NCI-H1694 treated with DMSO at 0.1 percent for 48 hours (cell line): ENCODE results near the gene RAB1A.
"Not testable (repeated sequence)": the region's sequence is repeated elsewhere in the genome, so short reads cannot be mapped to it uniquely, and the experiment has no call there.

Experiments
- DNase-seq: peaks from one replicate; lab custom pipeline; 2025; lab: John Stamatoyannopoulos, UW

Gene RAB1A

DNA sequence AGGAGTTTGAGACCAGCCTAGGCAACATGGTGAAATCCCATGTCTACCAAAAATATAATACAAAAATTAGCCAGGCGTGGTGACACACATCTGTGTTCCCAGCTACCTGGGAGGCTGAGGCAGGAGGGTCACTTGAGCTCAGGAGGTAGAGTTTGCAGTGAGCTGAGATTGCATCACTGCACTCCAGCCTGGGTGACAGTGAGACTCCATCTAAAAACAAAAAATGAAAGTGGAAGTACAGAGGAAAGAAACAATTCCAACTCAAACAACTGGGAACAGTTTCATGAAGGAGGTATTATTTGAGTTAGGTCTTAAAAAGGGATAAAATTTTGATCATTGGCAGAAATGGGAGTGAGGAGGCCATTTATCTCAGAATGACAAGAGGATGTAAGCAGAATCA, 6.3 kb upstream of the RAB1A start:
- no peak for DNase-seq

DNA sequence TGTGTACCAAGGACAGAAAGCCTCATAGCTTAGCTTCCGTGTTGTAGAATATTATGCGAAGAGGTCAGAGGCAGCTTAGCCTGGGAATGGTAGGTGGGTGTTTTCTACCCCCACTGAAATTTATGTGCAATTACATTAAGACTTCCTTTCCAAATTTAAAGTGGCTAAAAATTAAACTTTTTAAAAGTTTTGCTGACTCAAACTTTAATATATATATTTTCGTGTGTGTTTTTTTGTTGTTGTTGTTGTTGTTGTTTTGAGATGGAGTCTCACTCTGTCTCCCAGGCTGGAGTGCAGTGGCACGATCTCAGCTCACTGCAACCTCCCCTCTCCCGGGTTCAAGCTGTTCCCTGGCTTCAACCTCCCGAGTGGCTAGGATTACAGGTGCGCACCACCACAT, 4.3 kb upstream of the RAB1A start:
- DNase-seq: no peak

DNA sequence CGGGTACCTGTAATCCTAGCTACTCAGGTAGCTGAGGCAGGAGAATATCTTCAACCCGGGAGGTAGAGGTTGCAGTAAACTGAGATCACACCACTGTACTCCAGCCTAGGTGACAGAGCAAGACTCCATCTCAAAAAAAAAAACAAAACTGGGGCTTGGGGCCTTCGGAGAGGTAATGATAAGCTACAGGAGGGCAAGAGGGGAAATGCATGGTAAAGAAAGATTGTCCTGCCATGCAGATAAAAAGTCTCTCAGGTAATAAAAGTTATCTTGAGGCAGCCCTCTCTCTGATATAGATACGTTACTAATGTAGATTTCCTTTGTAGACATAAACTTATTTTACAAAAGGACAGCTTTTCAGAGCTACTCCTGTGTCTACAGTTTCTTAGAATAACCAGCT, 3.7 kb upstream of the RAB1A start:
- no peak for DNase-seq

DNA sequence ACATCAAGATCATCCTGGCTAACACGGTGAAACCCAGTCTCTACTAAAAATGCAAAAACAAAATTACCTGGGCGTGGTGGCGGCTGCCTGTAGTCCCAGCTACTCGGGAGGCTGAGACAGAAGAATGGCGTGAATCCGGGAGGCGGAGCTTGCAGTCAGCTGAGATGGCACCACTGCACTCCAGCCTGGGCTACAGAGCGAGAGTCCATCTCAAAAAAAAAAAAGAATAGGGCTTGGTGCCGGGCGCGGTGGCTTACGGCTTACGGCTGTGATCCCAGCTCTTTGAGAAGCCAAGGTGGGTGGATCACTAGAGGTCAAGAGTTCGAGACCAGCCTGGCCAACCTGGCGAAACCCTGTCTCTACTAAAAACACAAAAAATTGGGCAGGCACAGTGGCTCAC, 3.0 kb upstream of the RAB1A start:
- not testable (repeated sequence) for DNase-seq

DNA sequence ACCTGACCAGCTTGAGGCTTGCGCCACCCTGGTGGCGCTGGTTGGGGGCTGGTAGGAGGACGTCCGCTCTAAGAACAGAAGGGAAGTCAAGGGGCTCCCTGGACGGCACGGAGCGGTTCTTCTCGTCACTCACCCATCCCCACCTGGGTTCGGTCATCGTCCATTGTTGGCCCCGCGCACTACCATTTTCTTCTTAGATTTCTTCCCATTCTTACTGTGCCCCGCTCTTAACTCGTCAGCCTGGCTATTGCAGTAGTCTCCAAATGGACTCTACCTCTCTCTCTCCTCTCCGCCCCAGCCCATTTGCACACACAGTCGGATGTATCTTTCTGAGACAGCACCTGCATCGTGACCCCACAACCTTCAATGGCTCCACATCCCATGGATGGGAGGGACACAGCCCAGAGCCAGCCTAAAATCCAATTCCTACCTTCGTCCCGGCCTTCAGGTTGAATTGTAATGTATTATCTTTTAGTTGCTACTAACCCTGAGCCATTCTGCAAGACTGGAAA, 814 bp upstream of the RAB1A start:
- DNase-seq: no peak

DNA sequence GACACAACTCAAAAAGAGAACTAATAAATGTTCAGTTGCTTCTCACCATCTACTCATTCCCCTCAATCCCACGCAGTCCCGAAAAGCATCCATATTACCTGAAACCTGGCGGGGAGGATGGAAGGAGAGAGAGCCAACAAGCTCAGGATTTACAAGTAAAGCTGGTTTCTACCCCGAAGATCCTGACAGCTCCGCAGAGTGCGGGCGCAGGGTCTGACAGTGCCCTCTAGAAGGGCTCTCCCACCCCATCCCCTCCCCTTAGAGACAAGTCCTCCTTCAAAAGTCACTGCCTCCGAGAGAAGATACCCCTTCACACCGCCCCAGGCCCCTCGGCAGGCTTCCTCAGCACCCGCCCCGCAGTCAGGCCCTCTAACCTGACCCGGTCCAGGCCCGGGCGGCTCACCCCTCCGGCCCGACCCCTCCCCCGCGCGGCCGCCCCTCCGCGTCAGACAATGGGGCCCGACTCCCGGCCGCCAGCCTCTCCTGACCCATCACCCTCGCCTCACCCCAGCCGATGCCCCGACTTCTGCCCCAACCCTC, 550 bp downstream of the RAB1A start:
- DNase-seq: no peak

DNA sequence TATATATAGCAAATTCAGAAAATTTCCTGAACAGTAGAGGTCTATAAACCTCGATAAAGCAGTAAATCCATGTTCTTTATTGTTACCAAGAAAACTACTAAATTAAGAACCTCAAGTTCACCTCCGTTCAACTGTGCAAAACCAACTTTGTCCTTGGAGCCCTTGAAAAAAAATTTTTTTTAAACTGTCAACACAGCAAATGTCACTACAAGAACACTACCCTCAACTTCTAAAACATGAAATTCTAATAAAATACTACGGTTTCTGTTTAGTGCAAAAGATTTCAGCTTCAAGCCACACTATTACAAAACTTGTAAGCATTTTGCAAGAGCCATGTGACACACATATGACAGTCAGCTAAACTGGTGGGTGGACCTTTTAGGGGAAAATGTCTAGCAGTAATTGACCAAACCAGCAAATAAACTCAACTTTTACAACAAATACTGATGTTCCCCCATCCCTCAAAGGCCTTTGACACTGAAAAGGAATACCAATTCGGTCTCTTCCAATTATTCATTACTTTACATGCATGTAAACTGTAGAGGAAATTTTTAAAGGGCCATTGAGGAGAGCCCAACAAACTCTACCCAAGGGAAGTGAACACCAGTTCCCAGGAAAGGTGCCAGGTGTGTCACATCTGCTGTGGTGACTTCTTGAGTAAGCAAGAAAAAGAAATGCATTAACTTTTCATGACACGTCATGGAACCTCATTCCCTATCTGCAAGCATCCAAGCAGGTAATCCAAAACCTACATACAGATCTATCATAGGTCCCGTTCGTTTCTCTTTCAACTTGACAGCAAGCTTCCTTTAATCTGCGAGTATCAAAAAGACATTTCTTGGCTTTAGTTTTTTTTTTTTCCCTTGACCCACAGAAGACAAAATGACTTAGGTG, 1.4 kb downstream of the RAB1A start:
- DNase-seq: no peak

DNA sequence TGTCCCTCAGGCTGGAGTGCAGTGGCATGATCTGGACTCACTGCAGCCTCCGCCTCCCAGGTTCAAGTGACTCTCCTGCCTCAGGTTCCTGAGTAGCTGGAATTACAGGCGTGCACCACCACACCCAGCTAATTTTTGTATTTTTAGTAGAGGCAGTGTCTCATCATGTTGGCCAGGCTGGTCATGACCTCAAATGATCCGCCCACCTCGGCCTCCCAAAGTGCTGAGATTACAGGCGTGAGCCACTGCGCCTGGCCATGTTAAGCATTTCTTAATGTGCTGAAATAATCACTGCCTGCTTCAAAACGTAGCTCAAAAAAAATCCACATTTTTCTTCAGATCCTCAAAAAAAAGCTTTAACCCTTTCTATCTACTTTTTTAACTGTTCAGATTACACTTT, 4.4 kb downstream of the RAB1A start:
- DNase-seq: not testable (repeated sequence)

DNA sequence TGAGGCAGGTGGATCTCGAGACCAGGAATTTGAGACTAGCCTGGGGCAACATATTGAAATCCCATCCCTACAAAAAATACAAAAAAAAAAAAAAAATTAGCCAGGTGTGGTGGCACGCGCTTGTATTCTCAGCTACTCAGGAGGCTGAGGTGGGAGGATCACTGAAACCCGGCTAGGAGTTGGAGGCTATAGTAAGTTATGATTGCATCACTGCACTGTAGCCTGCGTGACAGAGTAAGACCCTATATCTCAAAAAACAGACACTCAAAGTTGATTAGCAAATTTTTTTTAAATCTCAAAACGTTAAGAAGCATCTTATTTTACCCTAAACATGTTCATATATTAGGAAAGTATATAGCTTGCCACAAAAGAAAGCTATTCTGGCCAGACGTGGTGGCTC, 7.6 kb downstream of the RAB1A start:
- no peak for DNase-seq

DNA sequence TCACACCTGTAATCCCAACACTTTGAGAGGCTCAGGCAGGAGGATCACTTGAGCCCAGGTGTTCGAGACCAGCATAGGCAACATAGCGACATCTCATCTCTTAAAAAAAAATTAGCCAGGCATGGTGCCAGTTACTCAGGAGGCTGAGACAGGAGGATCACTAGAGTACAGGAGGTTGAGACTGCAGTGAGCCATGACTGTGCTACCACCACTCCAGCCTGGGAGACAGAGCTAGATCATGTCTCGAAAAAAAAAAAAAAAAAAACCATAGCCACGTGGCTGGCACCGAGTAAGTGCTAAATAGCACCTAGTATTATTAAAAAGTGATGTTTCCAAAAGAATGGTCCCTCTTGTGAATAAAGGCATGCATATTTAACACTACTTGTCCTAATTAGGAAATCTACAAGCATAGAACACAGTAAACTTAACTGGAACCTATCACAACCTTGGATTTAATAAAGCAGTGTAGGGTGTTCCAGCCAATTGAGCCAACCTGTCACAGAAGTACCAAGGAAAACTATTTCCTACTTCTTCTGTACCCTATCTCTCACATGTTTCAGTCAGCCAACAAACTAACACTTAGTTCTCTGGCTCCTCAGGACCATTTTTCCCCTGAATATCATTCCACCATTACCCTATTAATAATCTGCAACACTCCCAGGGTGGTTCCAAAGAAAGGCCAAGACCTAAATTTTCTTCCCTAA, 8.8 kb downstream of the RAB1A start:
- no peak for DNase-seq

DNA sequence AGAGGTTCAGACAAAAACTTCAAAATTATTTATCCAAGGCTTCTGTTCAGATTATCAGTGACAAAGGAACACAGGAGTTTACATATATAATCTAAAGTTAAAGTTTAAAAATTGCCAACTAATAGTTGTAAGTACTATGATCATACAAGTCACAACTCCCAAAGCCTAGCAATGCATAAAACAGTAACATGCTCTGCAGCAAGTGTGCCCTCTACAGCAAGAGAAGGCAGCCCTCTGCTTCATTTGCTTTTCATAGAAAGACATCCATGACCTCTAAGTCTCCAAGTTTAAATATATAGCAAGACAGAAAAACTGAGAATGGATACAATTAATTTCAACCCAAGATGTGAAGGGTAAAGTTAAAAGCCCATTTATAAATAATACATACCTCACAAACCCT, 13.3 kb downstream of the RAB1A start:
- DNase-seq: no peak

DNA sequence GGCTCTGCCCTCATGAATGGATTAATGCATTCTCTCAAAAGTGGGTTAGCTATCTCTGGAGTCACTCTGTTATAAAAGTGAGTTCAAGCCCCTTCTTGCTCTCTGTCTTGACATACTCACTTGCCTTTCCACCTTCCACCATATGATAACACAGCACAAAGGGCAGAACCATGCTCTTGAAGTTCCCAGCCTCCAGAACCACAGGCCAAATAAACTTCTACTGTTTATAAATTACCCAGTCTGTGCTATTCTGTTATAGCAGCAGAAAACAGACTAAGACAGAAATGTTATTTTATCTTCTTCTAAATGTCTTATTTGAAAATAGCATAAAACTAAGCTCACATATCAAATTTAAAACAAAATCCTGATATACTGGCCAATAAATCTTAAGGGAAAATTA, 15.0 kb downstream of the RAB1A start:
- DNase-seq: no peak

DNA sequence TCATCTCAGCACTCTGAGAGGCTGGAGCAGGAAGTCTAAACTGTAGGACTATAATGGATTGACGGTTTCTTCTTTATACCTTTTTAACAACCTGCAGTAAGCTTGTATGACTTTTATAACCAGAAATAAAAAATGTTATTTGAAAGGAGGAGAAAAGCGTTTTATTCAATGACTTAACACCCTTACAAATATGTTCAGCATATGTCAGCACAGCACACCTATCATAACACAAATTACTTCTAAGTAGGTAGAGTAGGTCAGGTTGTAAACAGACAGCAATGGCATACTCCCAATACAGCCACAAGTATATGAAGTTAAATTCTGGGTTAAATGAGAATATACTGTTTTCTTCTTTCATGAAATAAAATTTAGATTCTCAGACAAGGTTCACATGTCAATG, 16.1 kb downstream of the RAB1A start:
- no peak for DNase-seq

DNA sequence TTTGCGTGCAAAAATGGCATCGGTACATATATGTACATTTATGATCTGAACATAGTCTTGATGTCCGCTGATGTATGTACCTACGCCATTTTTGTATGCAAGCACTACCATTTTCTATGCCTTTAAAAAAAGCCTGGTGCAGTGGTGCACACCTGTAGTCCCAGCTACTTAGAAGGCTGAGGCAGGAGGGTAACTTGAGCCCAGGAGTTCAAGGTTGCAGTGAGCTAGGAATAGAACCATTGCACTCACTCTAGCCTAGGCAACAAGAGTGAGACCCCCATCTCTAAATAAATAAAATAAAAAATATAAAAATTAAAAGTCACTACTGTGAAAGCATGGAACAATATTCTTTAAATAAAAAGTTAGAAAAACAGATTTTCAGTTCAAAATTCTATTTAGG, 16.7 kb downstream of the RAB1A start:
- DNase-seq: no peak

DNA sequence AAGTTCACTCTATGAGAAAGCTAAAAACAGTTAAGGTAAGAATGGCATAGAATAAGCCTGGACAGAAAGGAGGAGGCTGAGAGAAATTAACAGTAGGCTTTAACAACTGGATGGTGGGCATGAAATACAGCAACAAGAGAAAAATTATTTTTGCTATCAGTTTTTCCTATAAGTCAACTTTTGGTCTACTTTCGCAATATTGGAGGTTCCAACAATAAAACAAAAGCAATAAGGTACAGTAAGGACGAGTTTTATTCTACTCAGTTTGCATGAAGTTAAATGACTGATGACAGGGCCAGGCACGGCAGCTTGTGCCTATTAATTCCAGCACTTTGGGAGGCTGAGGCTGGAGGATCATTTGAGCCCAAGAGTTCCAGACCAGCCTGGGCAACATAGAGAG, 17.3 kb downstream of the RAB1A start:
- DNase-seq: no peak

DNA sequence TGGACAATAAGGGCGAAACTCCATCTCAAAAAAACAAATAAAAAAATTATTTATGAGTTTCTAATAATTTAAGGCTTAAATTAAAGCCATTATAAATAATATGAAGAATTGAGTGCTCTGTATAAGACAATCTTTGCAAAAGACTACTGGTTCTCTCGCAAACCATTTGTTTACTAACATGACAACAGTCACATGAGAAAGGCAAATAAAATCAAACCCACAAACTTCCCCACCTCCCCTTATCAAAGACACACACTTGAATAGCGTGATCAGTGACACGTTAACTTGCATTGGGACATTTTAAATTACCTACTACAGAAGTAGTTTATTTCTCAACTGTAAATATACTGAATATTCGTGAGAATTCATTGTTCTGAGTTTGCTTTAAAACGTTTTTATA, 21.1 kb downstream of the RAB1A start:
- no peak for DNase-seq

DNA sequence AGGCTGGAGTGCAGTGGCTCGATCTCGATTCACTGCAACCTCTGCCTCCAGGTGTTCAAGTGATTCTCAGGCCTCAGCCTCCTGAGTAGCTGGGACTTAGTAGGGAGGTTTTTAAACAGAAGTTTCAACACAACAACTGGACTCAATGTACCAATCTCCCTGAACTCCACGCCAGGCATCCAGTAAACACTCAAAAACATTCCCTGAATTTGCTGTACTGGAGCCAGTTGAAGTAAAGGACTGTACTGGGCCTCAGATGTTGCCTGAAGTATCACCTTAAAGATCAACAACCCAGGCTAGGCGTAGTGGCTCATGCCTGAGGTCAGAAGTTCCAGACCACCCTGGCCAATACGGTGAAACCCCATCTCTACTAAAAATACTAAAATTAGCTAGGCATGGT, 22.4 kb downstream of the RAB1A start:
- DNase-seq: no peak

DNA sequence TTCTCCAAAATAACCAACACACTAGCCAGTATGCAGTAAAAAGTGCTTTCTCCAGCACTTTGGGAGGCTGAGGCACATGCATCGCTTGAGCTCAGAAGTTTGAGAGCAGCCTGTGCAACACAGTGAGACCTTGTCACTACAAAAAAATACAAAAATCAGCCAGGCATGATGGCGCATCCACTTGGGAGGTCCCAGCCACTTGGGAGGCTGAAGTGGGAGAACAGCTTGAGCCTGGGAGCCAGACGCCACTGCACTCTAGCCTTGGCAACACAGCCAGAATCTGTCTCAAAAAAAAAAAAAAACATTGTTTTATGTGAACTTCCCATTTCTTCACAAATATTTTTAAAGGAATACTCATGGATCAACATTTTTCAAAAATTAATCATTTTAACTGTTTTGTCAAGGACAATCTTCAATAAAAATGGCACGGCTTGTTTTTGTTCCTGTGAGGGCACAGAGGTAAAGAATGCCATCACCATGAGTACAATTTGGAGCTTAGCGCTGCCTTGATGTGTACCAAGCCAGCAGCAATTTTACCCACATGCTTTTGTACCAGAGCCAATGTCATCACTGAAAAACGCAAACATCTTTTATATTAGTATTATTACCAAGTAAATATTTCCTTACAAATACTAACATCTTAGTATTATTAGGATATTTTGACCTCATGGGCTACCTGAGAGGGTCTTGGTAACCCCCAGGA, 26.7 kb downstream of the RAB1A start:
- peak; percentile 31 for DNase-seq

DNA sequence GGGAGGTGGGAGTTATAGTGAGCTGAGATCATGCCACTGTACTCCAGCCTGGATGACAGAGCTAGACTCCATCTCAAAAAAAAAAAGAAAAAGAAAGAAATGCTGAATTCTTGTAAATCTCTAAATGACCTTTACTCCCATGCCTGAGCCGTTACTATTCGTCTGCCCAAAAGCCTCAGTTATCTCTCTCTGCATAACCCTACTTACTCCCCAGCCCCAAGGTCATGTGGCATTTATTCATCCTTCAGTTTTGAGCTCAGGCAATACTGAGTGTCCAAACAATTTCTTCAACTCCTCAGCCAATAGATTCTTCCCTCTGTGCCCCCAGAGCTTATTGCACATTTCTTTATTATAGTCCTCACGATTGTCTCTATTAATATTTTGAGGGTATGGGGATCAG, 28.8 kb downstream of the RAB1A start:
- no peak for DNase-seq

DNA sequence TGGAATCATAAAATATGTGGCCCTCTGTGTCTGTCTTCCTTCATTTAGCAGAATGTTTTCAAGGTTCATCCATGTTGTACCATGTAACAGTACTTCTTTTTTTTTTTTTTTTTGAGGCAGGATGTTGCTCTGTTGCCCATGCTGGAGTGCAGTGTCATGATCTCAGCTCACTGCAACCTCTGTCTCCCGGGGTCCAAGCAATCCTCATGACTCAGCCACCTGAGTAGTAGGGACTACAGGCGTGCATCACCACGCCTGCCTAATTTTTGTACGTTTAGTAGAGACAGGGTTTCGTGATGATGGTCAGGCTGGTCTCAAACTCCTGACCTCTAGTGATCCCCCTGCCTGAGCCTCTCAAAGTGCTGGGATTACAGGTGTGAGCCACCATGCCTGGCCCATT, 31.2 kb downstream of the RAB1A start:
- DNase-seq: no peak

DNA sequence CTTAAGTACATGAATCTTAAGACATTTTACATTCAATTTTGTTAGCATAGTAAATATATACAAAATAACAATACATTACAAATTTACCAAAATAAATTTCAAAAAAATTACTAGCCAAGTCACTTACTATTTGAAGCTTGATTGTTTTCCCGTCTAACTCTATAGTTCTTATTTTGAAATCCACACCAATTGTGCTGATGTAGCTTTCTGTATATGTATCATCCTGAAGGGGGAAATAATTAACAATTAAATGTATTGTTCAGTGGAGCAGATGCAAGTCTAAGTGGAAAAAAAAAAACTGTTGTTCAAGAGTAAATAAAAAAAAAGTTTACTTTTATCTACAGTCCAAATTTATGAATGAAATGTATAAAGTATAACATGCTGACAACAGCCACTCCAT, 32.1 kb downstream of the RAB1A start:
- DNase-seq: no peak

DNA sequence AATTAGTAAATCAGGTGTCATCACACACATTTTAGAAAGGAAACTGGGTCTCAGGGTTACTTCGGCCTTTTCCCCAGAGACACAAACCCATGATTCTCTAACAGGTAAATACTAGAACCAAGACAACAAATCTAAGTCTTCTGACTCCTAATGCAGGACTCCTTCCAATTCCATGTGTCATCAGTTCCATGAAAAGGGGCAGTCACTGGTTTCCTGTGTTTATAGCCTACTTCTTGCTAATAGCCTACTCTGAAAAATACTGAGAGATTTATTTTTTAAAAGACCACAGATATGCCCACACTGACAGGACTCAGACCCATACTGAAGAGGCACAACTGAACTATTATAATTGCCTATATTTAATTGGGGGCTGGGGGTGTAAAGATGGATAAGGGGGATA, 33.0 kb downstream of the RAB1A start:
- DNase-seq: no peak

DNA sequence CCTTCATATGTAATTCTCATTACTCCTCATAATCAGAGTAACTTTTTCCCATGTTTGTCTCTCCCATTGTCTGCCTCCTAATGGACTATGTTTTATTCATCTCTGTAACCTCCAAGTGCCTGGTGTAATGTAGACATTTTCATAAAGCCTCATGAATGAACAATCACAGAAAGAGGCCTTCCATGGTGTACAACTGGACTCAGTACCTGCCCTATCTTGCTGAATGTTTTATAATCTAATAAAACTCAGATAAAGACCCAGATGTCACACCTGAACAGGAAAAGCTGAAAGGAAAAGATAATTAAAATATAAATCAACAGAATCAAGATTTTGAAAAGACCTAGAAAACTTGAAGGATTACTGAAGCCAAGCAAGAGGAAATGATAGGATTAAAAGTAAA, 36.7 kb downstream of the RAB1A start:
- DNase-seq: no peak
